Measurements from ENCODE around the gene LYPD6B. TPM values are rescaled to one million over a fixed set of nuclear protein-coding genes. Genes with fewer than 3 reads are reported as not detected.
A peak's percentile ranks its signal among the peaks of the same experiment; 100 is the strongest.

The LYPD6B gene
- polyA plus RNA-seq (2012; ENCODE audit: insufficient read depth, insufficient read length), result not detected

- H3K4me3 ChIP-seq (ENCODE audit: low read length), result no peak within 1 kb of the TSS
- DNase-seq (ENCODE audit: low read depth, low spot score), result no peak
These were observed at the start of gene LYPD6B for GRCh38 chr2:149038442-149039212. Gene LYPD6B (plus strand): TSS chr2:149038699. CDS start chr2:149130949, 92,250 bp downstream.

- H3K4me3 ChIP-seq (ENCODE audit: low read length), result no peak overlapping the region
- peak; percentile 60 for DNase-seq (ENCODE audit: low read depth, low spot score)
These were observed 48.5 kb upstream of the LYPD6B start for GRCh38 chr2:148989882-148990493.

- DNase-seq (ENCODE audit: low read depth, low spot score), result no peak
These were observed 47.5 kb upstream of the LYPD6B start for GRCh38 chr2:148990968-148991367.

GRCh38 chr2:148992448-148992847 lies 46.1 kb upstream of the LYPD6B start:
- H3K4me3 ChIP-seq (ENCODE audit: low read length), result no peak overlapping the region
- no peak for DNase-seq (ENCODE audit: low read depth, low spot score)

More at GRCh38 chr2:148990968-148991367, 47.5 kb upstream of the LYPD6B start:
- no peak overlapping the region for H3K4me3 ChIP-seq (ENCODE audit: low read length)

- DNase-seq (ENCODE audit: low read depth, low spot score), result no peak
- no peak overlapping the region for H3K4me3 ChIP-seq (ENCODE audit: low read length)
These were observed 45.1 kb upstream of the LYPD6B start for GRCh38 chr2:148993351-148993750.

- H3K4me3 ChIP-seq (ENCODE audit: low read length), result no peak overlapping the region
- no peak for DNase-seq (ENCODE audit: low read depth, low spot score)
These were observed 44.2 kb upstream of the LYPD6B start for GRCh38 chr2:148994341-148994740.

- H3K4me3 ChIP-seq (ENCODE audit: low read length), result no peak overlapping the region
- no peak for DNase-seq (ENCODE audit: low read depth, low spot score)
These were observed 41.7 kb upstream of the LYPD6B start for GRCh38 chr2:148996805-148997204.

GRCh38 chr2:148998165-148998830 lies 40.2 kb upstream of the LYPD6B start:
- DNase-seq (ENCODE audit: low read depth, low spot score), result no peak
- H3K4me3 ChIP-seq (ENCODE audit: low read length), result no peak overlapping the region

GRCh38 chr2:148998831-148999200 lies 39.7 kb upstream of the LYPD6B start:
- no peak for DNase-seq (ENCODE audit: low read depth, low spot score)
- H3K4me3 ChIP-seq (ENCODE audit: low read length), result no peak overlapping the region

- H3K4me3 ChIP-seq (ENCODE audit: low read length), result no peak overlapping the region
- DNase-seq (ENCODE audit: low read depth, low spot score), result no peak
These were observed 39.0 kb upstream of the LYPD6B start for GRCh38 chr2:148999451-148999921.

GRCh38 chr2:149000158-149000938 lies 38.2 kb upstream of the LYPD6B start:
- H3K4me3 ChIP-seq (ENCODE audit: low read length), result no peak overlapping the region
- DNase-seq (ENCODE audit: low read depth, low spot score), result no peak

- no peak overlapping the region for H3K4me3 ChIP-seq (ENCODE audit: low read length)
- no peak for DNase-seq (ENCODE audit: low read depth, low spot score)
These were observed 37.0 kb upstream of the LYPD6B start for GRCh38 chr2:149001496-149001895.

- DNase-seq (ENCODE audit: low read depth, low spot score), result no peak
- H3K4me3 ChIP-seq (ENCODE audit: low read length), result no peak overlapping the region
These were observed 36.1 kb upstream of the LYPD6B start for GRCh38 chr2:149002378-149002890.

- no peak for DNase-seq (ENCODE audit: low read depth, low spot score)
- no peak overlapping the region for H3K4me3 ChIP-seq (ENCODE audit: low read length)
These were observed 35.4 kb upstream of the LYPD6B start for GRCh38 chr2:149002891-149003740.

- DNase-seq (ENCODE audit: low read depth, low spot score), result no peak
- no peak overlapping the region for H3K4me3 ChIP-seq (ENCODE audit: low read length)
These were observed 33.7 kb upstream of the LYPD6B start for GRCh38 chr2:149004836-149005235.

- no peak overlapping the region for H3K4me3 ChIP-seq (ENCODE audit: low read length)
- DNase-seq (ENCODE audit: low read depth, low spot score), result no peak
These were observed 32.9 kb upstream of the LYPD6B start for GRCh38 chr2:149005471-149006077.

GRCh38 chr2:149006883-149007543 lies 31.5 kb upstream of the LYPD6B start:
- no peak overlapping the region for H3K4me3 ChIP-seq (ENCODE audit: low read length)
- no peak for DNase-seq (ENCODE audit: low read depth, low spot score)

Measured in Jurkat, Clone E6-1 (cell line).